IMR-90 (cell line): ENCODE data around the gene CFAP69. TPM values are rescaled to one million over a fixed set of nuclear protein-coding genes. Genes with fewer than 3 reads are reported as not detected.

Source experiments
- ATAC-seq: fragments of 200-7000 bp; cut with Tn5 transposase; 2 replicates; pipeline ENCODE4 v1.9.1; 2020; ENCODE audit warnings: low read depth, mild to moderate bottlenecking, moderate library complexity
- BruUV-seq: library from RNA; stranded (reverse); fragments of 400-500 nt; replicated peaks from 2 replicates; lab custom pipeline; 2021; lab: Mats Ljungman, UMichigan
- CTCF ChIA-PET: fragments of 300-600 bp; formaldehyde crosslinking; extraction: SDS; loops from one replicate; lab custom pipeline; 2021; ENCODE audit warnings: antibody characterized with exemption; lab: Yijun Ruan, JAX
- POLR2A ChIA-PET: fragments of 300-600 bp; sonication (Branson Sonifier 250); formaldehyde crosslinking; loops from one replicate; lab custom pipeline; 2022; ENCODE audit warnings: antibody characterized with exemption; ENCODE audit not compliant: unreplicated experiment; lab: Charles Lee
- DNase-seq: peaks from one replicate; pipeline ENCODE4 v3.0.0; 2013
- H2AFZ ChIP-seq: replicated peaks from 2 replicates; pipeline ENCODE3; 2013; ENCODE audit warnings: low read length, mild to moderate bottlenecking; ENCODE audit not compliant: poor library complexity
- H2AK5ac ChIP-seq: 2 replicates; pipeline ENCODE4 v1.6.1; 2013; ENCODE audit warnings: low read depth, low read length, inconsistent platforms
- H2AK9ac ChIP-seq: replicated peaks from 2 replicates; pipeline ENCODE3; 2013; ENCODE audit warnings: mild to moderate bottlenecking, low read depth, low read length, moderate library complexity; ENCODE audit not compliant: poor library complexity
- H2BK120ac ChIP-seq: 2 replicates; pipeline ENCODE4 v1.6.1; 2013; ENCODE audit warnings: low read depth, low read length, inconsistent platforms
- H2BK15ac ChIP-seq: 3 replicates; pipeline ENCODE4 v1.6.1; 2013; ENCODE audit warnings: low read depth, low read length, inconsistent platforms
- H2BK20ac ChIP-seq: 2 replicates; pipeline ENCODE4 v1.6.1; 2013; ENCODE audit warnings: low read depth, mild to moderate bottlenecking, inconsistent platforms, low read length, moderate library complexity
- H2BK5ac ChIP-seq: 2 replicates; pipeline ENCODE4 v1.6.1; 2013; ENCODE audit warnings: mild to moderate bottlenecking, low read depth, low read length, inconsistent platforms; ENCODE audit not compliant: poor library complexity, severe bottlenecking
- H3K14ac ChIP-seq: replicated peaks from 2 replicates; pipeline ENCODE4 v1.6.1; 2013; ENCODE audit warnings: low read depth, low read length, inconsistent platforms
- H3K18ac ChIP-seq: 2 replicates; pipeline ENCODE4 v1.6.1; 2013; ENCODE audit warnings: low read depth, low read length, control low read depth
- H3K23ac ChIP-seq: 2 replicates; pipeline ENCODE4 v1.6.1; 2013; ENCODE audit warnings: low read depth, low read length, inconsistent platforms
- H3K27ac ChIP-seq: 2 replicates; pipeline ENCODE4 v1.5.1; 2013; ENCODE audit warnings: mild to moderate bottlenecking, control low read depth, low read length; ENCODE audit not compliant: insufficient read depth
- H3K27me3 ChIP-seq: 2 replicates; pipeline ENCODE4 v1.6.1; 2013; ENCODE audit warnings: low read length; ENCODE audit not compliant: control insufficient read depth, insufficient read depth
- H3K36me3 ChIP-seq: 2 replicates; pipeline ENCODE4 v1.6.1; 2013; ENCODE audit warnings: low read length, mixed read lengths; ENCODE audit not compliant: control insufficient read depth, insufficient read depth
- H3K4ac ChIP-seq: 2 replicates; pipeline ENCODE4 v1.6.1; 2013; ENCODE audit warnings: low read depth, low read length, inconsistent platforms
- H3K4me1 ChIP-seq: 2 replicates; pipeline ENCODE4 v1.6.1; 2013; ENCODE audit warnings: low read length, mixed read lengths; ENCODE audit not compliant: control insufficient read depth, insufficient read depth
- H3K4me2 ChIP-seq: 2 replicates; pipeline ENCODE4 v1.6.1; 2013; ENCODE audit warnings: low read depth, mild to moderate bottlenecking, control low read depth, low read length, moderate library complexity
- H3K4me3 ChIP-seq: 2 replicates; pipeline ENCODE4 v1.5.1; 2013; ENCODE audit warnings: low read depth, mild to moderate bottlenecking, control low read depth, low read length, moderate library complexity; ENCODE audit not compliant: insufficient read depth
- H3K56ac ChIP-seq: 2 replicates; pipeline ENCODE4 v1.6.1; 2013; ENCODE audit warnings: low read length, inconsistent platforms; ENCODE audit not compliant: insufficient read depth; ENCODE audit errors: extremely low read depth
- H3K79me1 ChIP-seq, 2 experiments: 2 replicates each; pipeline ENCODE4 v1.6.1; 2013; ENCODE audit warnings: low read length in 2 of 2, inconsistent platforms in 1 of 2, low read depth in 1 of 2
- H3K9ac ChIP-seq: 2 replicates; pipeline ENCODE4 v1.6.1; 2013; ENCODE audit warnings: low read depth, low read length, control low read depth
- H3K9me1 ChIP-seq: 2 replicates; pipeline ENCODE4 v1.6.1; 2013; ENCODE audit warnings: low read length, inconsistent platforms; ENCODE audit not compliant: insufficient read depth
- H3K9me3 ChIP-seq: 2 replicates; pipeline ENCODE4 v1.6.1; 2013; ENCODE audit warnings: low read length; ENCODE audit not compliant: control insufficient read depth, insufficient read depth
- H4K20me1 ChIP-seq: 2 replicates; pipeline ENCODE4 v1.6.1; 2013; ENCODE audit warnings: low read length, inconsistent platforms; ENCODE audit not compliant: insufficient read depth
- H4K5ac ChIP-seq: 2 replicates; pipeline ENCODE4 v1.6.1; 2013; ENCODE audit warnings: mild to moderate bottlenecking, low read depth, low read length, control low read depth
- H4K8ac ChIP-seq, 2 experiments: 2 replicates each; pipeline ENCODE4 v1.6.1; 2013; ENCODE audit warnings: low read depth in 2 of 2, low read length in 2 of 2, control low read depth in 1 of 2, inconsistent platforms in 1 of 2
- H4K91ac ChIP-seq: 2 replicates; pipeline ENCODE4 v1.6.1; 2013; ENCODE audit warnings: low read depth, low read length, inconsistent platforms; ENCODE audit not compliant: insufficient read depth
- MAFK ChIP-seq: IDR thresholded peaks from 2 replicates; pipeline ENCODE4 v1.6.1; 2012; ENCODE audit warnings: low read depth, low read length, improper control_type of control experiment
- POLR2A ChIP-seq: IDR thresholded peaks from 2 replicates; pipeline ENCODE4 v1.6.1; 2012; ENCODE audit warnings: mild to moderate bottlenecking, low read depth, low read length
- WGBS, 2 experiments: methylation state at CpG; one replicate each; pipeline versions ENCODE4 v1.1.5 to v1.1.7; 2013; ENCODE audit warnings: missing lambda C conversion rate in 2 of 2; ENCODE audit not compliant: insufficient read length in 1 of 2; ENCODE audit errors: extremely low coverage in 2 of 2; 5-methylcytosine and 5-hydroxymethylcytosine counted together
- dilution Hi-C: fragments of 300-500 bp; cut with HindIII; formaldehyde crosslinking; loops from one replicate; pipeline ENCODE4 v1.14.3; 2018; ENCODE audit warnings: low sequenced_read_pairs; ENCODE audit not compliant: unreplicated experiment
- in situ Hi-C: fragments of 300-500 bp; cut with MboI; formaldehyde crosslinking; loops from 3 replicates; pipeline ENCODE4 v1.14.3; 2019; ENCODE audit warnings: low sequenced_read_pairs, inconsistent platforms, mixed read lengths
- intact Hi-C: fragments of 100-400 bp; cut with micrococcal nuclease; formaldehyde crosslinking; loops from 2 replicates; pipeline ENCODE4 v1.10.0; 2022
- polyA plus RNA-seq, 3 experiments: library from polyadenylated mRNA; depleted of rRNA; stranded (reverse); fragments of >200 nt; gene quantifications; 2 replicates each; pipeline ENCODE4 v1.2.3, GENCODE V29; 2012; ENCODE audit warnings: low replicate concordance in 1 of 3
- total RNA-seq: library from RNA; depleted of rRNA; stranded (reverse); fragments of >200 nt; gene quantifications from 2 replicates; pipeline ENCODE4 v1.2.3, GENCODE V29; 2012

CFAP69 gene
- total and polyA plus RNA-seq, 2 of the 4 experiments (the other 2 are of a cell fraction) = 0.72 to 0.86 TPM

DNA sequence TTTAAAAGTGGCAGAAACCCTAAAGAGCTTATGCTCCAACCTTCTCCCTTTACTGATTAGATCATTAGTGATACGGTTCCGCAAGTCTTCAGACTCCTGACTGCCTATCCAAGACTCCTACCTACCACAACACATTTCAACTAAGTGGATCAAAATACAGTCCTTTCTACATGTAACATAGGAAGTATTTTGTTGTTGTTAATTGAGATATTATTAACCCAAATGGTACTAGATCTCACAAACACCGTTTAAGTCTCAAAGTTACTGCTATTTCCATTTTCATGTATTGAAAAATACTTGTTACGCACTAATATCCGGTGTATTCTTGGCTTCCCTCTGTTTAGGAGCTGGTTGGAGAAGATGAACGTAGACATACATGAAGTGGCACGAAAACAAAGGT, 75.0 kb downstream of the CFAP69 start:
- DNase-seq (no peak), ATAC-seq (no peak)
- no peaks in the 10 kb centered on the region for H3K9me3 ChIP-seq
- H4K91ac ChIP-seq = no peak overlapping the region
- no peaks in the 10 kb centered on the region for H4K20me1 ChIP-seq
- H2BK20ac ChIP-seq = no peak overlapping the region
- H3K23ac ChIP-seq = no peak overlapping the region
- H3K4me3 ChIP-seq = no peak overlapping the region
- no peak overlapping the region for H2BK15ac ChIP-seq
- ChIA-PET CTCF (no interaction called here), POLR2A (no interaction called here)
- H3K56ac ChIP-seq = no peak overlapping the region
- no peak overlapping the region for H3K18ac ChIP-seq
- no peaks in the 10 kb centered on the region for H3K9me1 ChIP-seq
- no peak overlapping the region for H3K14ac ChIP-seq
- peaks cover 30% of the 10 kb centered on the region for H3K27me3 ChIP-seq
- no peak overlapping the region for H3K9ac ChIP-seq
- no peaks in the 10 kb centered on the region for H3K79me1 ChIP-seq
- no peak for TF ChIP-seq POLR2A
- TF ChIP-seq MAFK = no peak
- H2AFZ ChIP-seq = no peak overlapping the region
- WGBS, 2 experiments = 50% methylated on average over 2 of the region's 7 CpGs; no CpG with 5 or more reads in 1 of the 2 experiments
- H3K4ac ChIP-seq = no peak overlapping the region
- intact Hi-C loops = no loop called here
- H2BK5ac ChIP-seq = no peak overlapping the region
- H2AK5ac ChIP-seq = no peak overlapping the region
- dilution Hi-C loops = no loop called here
- in situ Hi-C loops = loop anchor here (25.0 kb wide), 1 partner anchor 1533 kb away; the partner anchor contains the start of gene TEX47
- H2AK9ac ChIP-seq = no peak overlapping the region
- H3K36me3 ChIP-seq = no peaks in the 10 kb centered on the region
- no TSS peak for BruUV-seq
- H2BK120ac ChIP-seq = no peak overlapping the region
- no peak overlapping the region for H4K8ac ChIP-seq
- no peak overlapping the region for H4K5ac ChIP-seq
- H3K4me1 ChIP-seq = no peaks in the 10 kb centered on the region
- no peak overlapping the region for H3K27ac ChIP-seq
- no peak overlapping the region for H3K4me2 ChIP-seq
